ENCODE measurements around the gene AIF1.

The AIF1 gene

DNA sequence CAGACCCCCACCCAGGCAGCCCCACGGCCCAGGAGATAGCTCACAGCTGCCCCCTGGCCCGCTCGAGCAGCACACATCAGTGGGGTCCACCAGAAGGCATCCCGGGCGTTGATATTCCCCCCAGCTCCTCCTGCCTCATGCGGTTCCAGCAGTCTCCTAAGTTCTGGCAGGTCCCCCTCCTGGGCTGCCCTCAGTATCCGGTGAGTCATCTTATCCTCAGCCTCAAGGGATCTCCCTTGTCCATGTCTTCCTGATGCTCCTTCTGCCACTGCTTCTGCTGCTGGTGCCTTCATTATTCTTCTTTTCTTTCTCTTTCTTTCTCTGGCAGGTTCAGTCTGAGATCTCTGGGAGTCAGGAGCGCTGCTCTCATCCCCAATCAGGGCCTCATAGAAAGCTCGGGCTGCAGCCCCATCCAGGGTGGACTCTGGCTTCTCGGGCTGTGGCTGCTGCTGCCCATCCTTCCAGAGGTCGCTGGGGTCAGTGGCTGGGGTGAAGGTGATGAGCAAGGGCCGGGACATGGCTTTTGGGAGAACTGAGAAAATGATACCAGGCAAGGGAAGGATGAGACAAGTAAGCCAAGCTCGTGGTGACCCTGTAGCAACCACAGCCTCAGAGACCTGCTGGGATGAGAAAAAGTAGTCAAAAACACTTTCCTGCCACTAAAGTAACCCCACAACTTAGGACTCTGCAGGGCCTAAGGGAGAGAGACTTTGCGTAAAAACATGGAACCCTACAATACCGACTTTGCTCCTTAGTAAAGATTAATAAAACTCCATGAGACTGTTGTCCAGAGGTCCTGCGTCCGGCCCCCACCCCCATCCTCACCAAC is 49.1 kb downstream of the AIF1 start:
- peak; percentile 53 for DNase-seq (ENCODE audit: low read depth)

DNA sequence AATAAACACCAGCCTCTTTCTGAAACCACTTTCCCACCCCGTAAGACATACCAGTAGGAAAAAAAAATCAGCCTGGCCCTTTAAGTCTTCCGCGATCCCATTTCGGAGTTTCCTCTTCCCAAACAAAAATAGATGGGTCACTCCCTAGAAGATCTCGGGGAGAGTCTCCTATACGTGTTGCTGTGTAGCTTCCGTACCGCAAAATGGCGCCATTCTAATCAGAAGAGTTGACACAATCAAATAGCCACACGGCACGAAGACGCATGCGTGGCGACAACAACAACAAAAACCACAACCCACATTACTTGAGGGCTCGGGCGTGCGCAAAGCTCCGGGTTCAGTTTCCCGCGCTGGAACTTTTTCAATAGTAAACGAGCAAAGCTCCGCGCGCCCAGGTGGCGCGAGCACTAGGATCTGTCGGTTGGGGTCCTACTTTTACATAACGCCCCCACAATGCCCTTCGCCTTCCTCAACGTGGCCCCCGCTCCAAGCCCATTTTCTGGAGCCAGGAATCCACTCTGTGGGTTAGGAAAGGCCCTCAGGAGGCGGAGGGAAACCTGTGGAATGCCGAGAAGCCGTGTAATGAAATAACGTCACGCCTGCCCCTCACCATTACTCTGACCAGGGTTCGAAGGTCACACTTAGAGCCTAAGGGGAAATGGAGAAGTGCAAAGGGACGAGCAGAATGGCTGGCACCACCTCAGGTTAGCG is 49.9 kb downstream of the AIF1 start, which contains the start of gene GPANK1:
Gene GPANK1, minus strand, starts transcription at position 208 of the 711 bp plus-strand sequence. CDS start 519 bp downstream, outside the sequence.
- peak; percentile 79 for DNase-seq (ENCODE audit: low read depth)

DNA sequence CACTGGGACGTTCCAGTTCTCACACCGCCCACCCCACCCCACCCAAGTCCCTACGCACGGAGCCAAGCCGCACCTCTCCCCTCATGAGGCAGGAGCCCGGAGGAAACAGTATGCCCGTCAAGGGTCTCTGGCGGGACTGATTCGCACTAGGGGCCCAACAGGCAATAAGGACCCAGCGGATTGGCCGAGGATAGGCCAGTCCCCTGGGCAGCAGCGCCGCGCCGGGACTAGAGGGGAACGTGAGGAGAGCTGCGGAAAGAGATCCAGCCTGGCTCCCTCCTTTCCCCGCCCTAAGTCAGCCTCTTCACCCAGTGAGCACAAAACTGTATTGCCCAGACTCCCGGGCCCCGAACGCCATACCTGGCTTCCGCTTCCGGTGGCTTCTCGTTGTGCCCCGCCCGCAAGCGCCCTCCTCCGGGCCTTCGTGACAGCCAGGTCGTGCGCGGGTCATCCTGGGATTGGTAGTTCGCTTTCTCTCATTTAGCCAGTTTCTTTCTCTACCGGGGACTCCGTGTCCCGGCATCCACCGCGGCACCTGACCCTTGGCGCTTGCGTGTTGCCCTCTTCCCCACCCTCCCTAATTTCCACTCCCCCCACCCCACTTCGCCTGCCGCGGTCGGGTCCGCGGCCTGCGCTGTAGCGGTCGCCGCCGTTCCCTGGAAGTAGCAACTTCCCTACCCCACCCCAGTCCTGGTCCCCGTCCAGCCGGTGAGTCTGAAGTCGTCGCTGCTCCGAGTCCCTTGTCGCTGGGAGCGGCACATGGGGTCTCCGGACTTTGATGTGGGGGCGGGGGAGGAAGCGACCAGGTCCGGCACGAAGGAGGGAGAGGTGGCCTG is 50.7 kb downstream of the AIF1 start, which contains the start of gene CSNK2B:
Gene CSNK2B, plus strand, starts transcription at position 580 of the 836 bp plus-strand sequence. CDS start 752 bp downstream, outside the sequence.
- peak; percentile 82 for DNase-seq (ENCODE audit: low read depth)

- DNase-seq (ENCODE audit: low read depth), result no peak
Measured at GRCh38 chr6:31666337-31666965, 51.4 kb downstream of the AIF1 start.
